AG09319 (cell line): ENCODE data around the gene LMF2.

Source experiments
- DNase-seq: peaks from one replicate; pipeline ENCODE4 v3.0.0-alpha.2; 2010; ENCODE audit warnings: low read depth; ENCODE audit errors: extremely low read depth
- TF ChIP-seq, protein P1 (sequence below): IDR thresholded peaks from 2 replicates; pipeline ENCODE4 v1.5.1; 2011; ENCODE audit warnings: low read depth, mild to moderate bottlenecking, inconsistent platforms, low read length, moderate library complexity

Gene LMF2, protein sequence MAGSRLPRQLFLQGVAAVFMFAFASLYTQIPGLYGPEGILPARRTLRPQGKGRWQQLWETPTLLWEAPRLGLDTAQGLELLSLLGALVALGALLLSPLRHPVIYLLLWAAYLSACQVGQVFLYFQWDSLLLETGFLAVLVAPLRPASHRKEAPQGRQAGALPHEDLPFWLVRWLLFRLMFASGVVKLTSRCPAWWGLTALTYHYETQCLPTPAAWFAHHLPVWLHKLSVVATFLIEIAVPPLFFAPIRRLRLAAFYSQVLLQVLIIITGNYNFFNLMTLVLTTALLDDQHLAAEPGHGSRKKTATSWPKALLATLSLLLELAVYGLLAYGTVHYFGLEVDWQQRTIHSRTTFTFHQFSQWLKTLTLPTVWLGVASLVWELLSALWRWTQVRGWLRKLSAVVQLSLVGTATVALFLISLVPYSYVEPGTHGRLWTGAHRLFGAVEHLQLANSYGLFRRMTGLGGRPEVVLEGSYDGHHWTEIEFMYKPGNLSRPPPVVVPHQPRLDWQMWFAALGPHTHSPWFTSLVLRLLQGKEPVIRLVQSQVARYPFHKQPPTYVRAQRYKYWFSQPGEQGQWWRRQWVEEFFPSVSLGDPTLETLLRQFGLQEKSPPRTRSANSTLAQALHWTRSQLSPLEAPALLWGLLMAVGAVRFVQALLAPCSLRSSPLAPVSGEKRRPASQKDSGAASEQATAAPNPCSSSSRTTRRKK

DNA sequence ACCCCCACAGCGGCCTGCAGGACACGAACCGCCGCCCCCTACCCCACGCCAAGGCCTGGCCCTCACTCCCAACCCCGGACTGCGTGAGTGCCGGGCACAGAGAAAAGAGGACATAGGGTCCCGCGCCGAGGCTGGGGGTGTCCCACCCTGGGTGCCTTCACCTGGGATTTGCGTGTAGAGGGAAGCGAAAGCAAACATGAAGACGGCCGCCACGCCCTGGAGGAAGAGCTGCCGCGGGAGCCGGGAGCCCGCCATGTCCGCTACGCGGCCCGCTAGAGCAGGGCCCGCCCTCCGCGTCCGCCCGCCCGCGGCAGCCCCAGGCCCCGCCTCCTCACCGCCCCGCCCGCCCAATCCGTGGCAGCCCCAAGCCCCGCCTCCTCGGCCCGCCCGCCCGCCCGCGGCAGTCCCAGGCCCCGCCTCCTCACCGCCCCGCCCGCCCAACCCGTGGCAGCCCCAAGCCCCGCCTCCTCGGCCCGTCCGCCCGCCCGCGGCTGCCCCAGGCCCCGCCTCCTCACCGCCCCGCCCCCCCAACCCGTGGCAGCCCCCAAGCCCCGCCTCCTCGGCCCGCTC is at the start of gene LMF2:
Gene LMF2, minus strand, starts transcription at position 282 of the 570 bp plus-strand sequence. Its CDS starts 27 bp downstream, at position 255.
- DNase-seq: no peak
- TF ChIP-seq, protein P1, sequence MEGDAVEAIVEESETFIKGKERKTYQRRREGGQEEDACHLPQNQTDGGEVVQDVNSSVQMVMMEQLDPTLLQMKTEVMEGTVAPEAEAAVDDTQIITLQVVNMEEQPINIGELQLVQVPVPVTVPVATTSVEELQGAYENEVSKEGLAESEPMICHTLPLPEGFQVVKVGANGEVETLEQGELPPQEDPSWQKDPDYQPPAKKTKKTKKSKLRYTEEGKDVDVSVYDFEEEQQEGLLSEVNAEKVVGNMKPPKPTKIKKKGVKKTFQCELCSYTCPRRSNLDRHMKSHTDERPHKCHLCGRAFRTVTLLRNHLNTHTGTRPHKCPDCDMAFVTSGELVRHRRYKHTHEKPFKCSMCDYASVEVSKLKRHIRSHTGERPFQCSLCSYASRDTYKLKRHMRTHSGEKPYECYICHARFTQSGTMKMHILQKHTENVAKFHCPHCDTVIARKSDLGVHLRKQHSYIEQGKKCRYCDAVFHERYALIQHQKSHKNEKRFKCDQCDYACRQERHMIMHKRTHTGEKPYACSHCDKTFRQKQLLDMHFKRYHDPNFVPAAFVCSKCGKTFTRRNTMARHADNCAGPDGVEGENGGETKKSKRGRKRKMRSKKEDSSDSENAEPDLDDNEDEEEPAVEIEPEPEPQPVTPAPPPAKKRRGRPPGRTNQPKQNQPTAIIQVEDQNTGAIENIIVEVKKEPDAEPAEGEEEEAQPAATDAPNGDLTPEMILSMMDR: no peak

- TF ChIP-seq, protein P1: no peak
- no peak for DNase-seq
These were observed 49.2 kb upstream of the LMF2 start for GRCh38 chr22:50556703-50557102.

GRCh38 chr22:50553310-50553709 is 45.8 kb upstream of the LMF2 start:
- TF ChIP-seq, protein P1: no peak
- no peak for DNase-seq

- TF ChIP-seq, protein P1: no peak
- no peak for DNase-seq
These were observed 43.8 kb upstream of the LMF2 start for GRCh38 chr22:50551160-50551752.

DNA sequence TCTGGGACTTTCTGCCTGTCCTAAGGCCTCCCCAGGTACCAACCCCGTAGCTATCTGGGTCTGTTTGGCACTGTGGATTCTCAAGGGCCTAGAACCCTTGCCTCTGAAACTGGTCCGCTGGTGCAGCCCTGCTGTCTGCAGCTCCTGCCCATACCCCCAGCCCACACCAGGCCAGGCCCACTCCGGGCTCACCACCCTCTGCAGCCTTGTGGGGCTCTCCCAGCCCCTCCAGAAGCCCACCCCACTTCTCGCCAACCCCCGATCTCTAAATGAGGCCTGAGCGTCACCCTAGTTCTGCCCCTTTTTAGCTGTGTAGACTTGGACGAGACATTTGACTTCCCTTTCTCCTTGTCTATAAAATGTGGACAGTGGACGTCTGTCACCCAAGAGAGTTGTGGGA is 42.9 kb upstream of the LMF2 start:
- TF ChIP-seq, protein P1: no peak

DNA sequence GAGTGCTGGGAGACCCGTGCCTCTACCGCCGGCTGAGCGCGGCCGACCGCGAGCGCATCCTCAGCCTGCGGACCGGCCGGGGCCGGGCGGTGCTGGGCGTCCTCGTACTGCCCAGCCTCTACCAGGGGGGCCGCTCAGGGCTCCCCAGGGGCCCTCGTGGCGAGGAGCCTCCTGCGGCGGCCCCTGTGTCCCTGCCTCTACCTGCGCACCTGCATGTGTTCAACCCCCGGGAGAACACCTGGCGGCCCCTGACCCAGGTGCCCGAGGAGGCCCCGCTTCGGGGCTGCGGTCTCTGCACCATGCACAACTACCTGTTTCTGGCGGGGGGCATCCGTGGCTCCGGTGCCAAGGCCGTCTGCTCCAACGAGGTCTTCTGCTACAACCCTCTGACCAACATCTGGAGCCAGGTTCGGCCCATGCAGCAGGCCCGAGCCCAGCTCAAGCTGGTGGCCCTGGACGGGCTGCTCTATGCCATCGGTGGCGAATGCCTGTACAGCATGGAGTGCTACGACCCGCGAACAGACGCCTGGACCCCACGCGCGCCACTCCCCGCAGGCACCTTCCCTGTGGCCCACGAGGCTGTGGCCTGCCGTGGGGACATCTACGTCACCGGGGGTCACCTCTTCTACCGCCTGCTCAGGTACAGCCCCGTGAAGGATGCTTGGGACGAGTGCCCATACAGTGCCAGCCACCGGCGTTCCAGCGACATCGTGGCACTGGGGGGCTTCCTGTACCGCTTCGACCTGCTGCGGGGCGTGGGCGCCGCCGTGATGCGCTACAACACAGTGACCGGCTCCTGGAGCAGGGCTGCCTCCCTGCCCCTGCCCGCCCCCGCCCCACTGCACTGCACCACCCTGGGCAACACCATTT is 41.7 kb upstream of the LMF2 start:
- TF ChIP-seq, protein P1: no peak
- no peak for DNase-seq

More for the DNA sequence above, 42.9 kb upstream of the LMF2 start:
- no peak for DNase-seq
